Stimulated activated CD8-positive, alpha-beta memory T cell treated with anti-CD3 and anti-CD28 coated beads, Interleukin-7, amount 100 ng/mL, for 24 hours (primary cell): ENCODE results near the gene DDX3Y.

ENCODE experiments used
- DNase-seq: peaks from one replicate; pipeline ENCODE4 v3.0.0-alpha.2; 2020; ENCODE audit warnings: low read depth

Gene DDX3Y

GRCh38 chrY:12904618-12905516 lies at the start of gene DDX3Y:
TSS of gene DDX3Y (plus strand) at chrY:12904868. CDS start at chrY:12904937, 69 bp downstream.
- peak; percentile 47 for DNase-seq

GRCh38 chrY:12855791-12856275 lies 48.8 kb upstream of the DDX3Y start:
- DNase-seq, result no peak

- no peak for DNase-seq
These were observed 36.7 kb upstream of the DDX3Y start for GRCh38 chrY:12867960-12868359.

GRCh38 chrY:12896973-12897372 lies 7.7 kb upstream of the DDX3Y start:
- DNase-seq, result no peak

GRCh38 chrY:12898604-12899003 lies 6.1 kb upstream of the DDX3Y start:
- DNase-seq, result no peak

- peak; percentile 53 for DNase-seq
These were observed 827 bp downstream of the DDX3Y start for GRCh38 chrY:12905517-12905872.

GRCh38 chrY:12905895-12906294 lies 1.2 kb downstream of the DDX3Y start:
- DNase-seq, result no peak

- no peak for DNase-seq
These were observed 8.9 kb downstream of the DDX3Y start for GRCh38 chrY:12913541-12913940.

GRCh38 chrY:12928043-12928442 lies 23.4 kb downstream of the DDX3Y start:
- no peak for DNase-seq

- no peak for DNase-seq
These were observed 37.3 kb downstream of the DDX3Y start for GRCh38 chrY:12941725-12942687.
